K562 treated with DMSO at 1 percent for 12 hours (cell line): Measurements from ENCODE around the gene PI4KB. TPM values are rescaled to one million over a fixed set of nuclear protein-coding genes. Genes with fewer than 3 reads are reported as not detected.

ENCODE experiments used
- total RNA-seq: library from RNA; unstranded; fragments of 300-600 nt; gene quantifications from 2 replicates; pipeline ENCODE4 v1.2.3, GENCODE V29; 2022; ENCODE audit not compliant: insufficient read depth

PI4KB gene
- 44.3 and 56.9 TPM in 2 replicates for total RNA-seq

GRCh38 chr1:151327223-151327902 lies at the start of gene PI4KB:
PI4KB (minus strand) TSS chr1:151327416; CDS start chr1:151316481, 10,935 bp downstream.

GRCh38 chr1:151372058-151372934 lies 45.1 kb upstream of the PI4KB start, which contains the start of gene SELENBP1:
SELENBP1 (minus strand) TSS chr1:151372705; CDS start chr1:151372641, 64 bp downstream.

GRCh38 chr1:151346769-151347522 lies 19.7 kb upstream of the PI4KB start, which contains the start of gene RFX5:
RFX5 (minus strand) TSS chr1:151347252; CDS start chr1:151346320, 932 bp downstream.

GRCh38 chr1:151281969-151282882 lies 45.0 kb downstream of the PI4KB start, which contains the start of gene ZNF687:
ZNF687 (plus strand) TSS chr1:151282299; CDS start chr1:151286292, 3,993 bp downstream.

DNA sequence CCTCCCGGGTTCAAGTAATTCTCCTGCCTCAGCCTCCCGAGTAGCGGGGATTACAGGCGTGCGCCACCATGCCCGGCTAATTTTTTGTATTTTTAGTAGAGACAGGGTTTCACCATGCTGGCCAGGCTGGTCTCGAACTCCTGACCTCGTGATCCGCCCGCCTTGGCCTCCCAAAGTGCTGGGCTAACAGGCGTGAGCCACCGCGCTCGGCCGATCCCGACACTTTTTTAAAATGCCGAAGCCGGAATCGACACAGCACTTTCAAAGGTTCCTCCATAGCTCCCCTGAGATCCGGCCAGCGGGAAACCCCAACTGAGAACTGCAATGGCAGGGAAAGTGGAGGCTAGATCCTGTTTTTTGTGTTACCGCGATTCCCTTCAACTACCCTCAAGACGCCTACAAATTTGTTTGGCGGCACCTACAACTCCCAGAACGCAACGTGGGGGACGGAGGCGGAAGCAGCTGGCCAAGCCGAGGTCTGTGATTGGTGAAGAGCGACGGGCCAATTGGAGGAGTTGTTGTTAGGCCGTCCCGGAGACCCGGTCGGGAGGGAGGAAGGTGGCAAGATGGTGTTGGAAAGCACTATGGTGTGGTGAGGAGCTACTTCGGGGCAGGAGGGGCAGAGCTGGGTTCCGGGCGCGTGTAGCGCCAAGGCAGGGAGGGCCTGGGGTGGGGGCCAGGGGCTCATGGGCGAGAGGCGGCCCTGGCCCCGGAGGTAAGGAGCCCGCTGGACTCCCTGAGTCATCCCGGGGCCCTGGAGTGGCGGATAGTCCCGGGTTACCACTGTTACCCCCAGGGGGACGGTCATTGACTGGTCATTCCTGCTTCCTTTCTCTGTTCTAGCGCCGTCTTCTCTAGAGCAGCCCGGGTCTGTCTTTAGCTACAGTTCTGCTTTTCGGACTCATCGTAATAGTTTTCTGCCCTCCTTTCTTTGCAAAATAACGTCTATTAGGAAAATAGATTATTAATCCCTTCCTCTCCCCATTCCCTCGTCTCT lies 72.7 kb downstream of the PI4KB start, which contains the start of gene PSMD4:
PSMD4 (plus strand) TSS at position 518 of the 997 bp plus-strand sequence; CDS start at position 567, 49 bp downstream.

Other genes with a start within 250 kb of the PI4KB start
- 5.3 and 7.6 TPM in 2 replicates for gene SEMA6C, start 180.8 kb downstream of the PI4KB start, total RNA-seq
- not detected in 2 replicates for gene TNFAIP8L2, start 170.8 kb downstream of the PI4KB start, total RNA-seq
- gene LYSMD1, start 161.5 kb downstream of the PI4KB start, total RNA-seq: 2.3 and 4.8 TPM in 2 replicates
- gene SCNM1, start 161.3 kb downstream of the PI4KB start, total RNA-seq: 56.7 and 62.1 TPM in 2 replicates
- not detected in 2 replicates for gene TMOD4, start 151.4 kb downstream of the PI4KB start, total RNA-seq
- gene VPS72, start 137.2 kb downstream of the PI4KB start, total RNA-seq: 74.3 and 74.9 TPM in 2 replicates
- 8.2 and 26.4 TPM in 2 replicates for gene PIP5K1A, start 128.9 kb downstream of the PI4KB start, total RNA-seq
- gene PSMD4, start 72.7 kb downstream of the PI4KB start, total RNA-seq: 300 and 354 TPM in 2 replicates
- 19.6 and 35.6 TPM in 2 replicates for gene ZNF687, start 45.1 kb downstream of the PI4KB start, total RNA-seq
- 8.3 and 21.0 TPM in 2 replicates for gene RFX5, start 19.8 kb upstream of the PI4KB start, total RNA-seq
- 44.0 and 45.5 TPM in 2 replicates for gene SELENBP1, start 45.3 kb upstream of the PI4KB start, total RNA-seq
- 499 and 556 TPM in 2 replicates for gene PSMB4, start 72.2 kb upstream of the PI4KB start, total RNA-seq
- gene POGZ, start 132.1 kb upstream of the PI4KB start, total RNA-seq: 7.3 and 32.4 TPM in 2 replicates
- gene CGN, start 184.0 kb upstream of the PI4KB start, total RNA-seq: not detected in 2 replicates
- 5.2 and 10.4 TPM in 2 replicates for gene TUFT1, start 212.9 kb upstream of the PI4KB start, total RNA-seq